Neural cell (in vitro differentiated cells): ENCODE measurements around the gene ZBTB7C. TPM values are rescaled to one million over a fixed set of nuclear protein-coding genes. Genes with fewer than 3 reads are reported as not detected.
A peak's percentile ranks its signal among the peaks of the same experiment; 100 is the strongest.

Experiments
- H2AFZ ChIP-seq: fragments of 200-600, 300-800 bp; sonication (generic), shearing (Covaris generic); 2 replicates; pipeline ENCODE4 v1.6.0; 2014; ENCODE audit warnings: low read depth, mild to moderate bottlenecking, antibody characterized with exemption, low read length, moderate library complexity
- H3F3A ChIP-seq: fragments of 200-600 bp; shearing (Covaris generic); 2 replicates; pipeline ENCODE4 v1.6.1; 2016; ENCODE audit warnings: mild to moderate bottlenecking, moderate library complexity, mixed read lengths, antibody characterized with exemption, low read length; ENCODE audit not compliant: insufficient read depth, poor library complexity, severe bottlenecking
- H3K27ac ChIP-seq: fragments of 200-600, 300-800 bp; sonication (generic), shearing (Covaris generic); 2 replicates; pipeline ENCODE4 v1.5.1; 2014; ENCODE audit warnings: mild to moderate bottlenecking, low read length, moderate library complexity
- H3K27me3 ChIP-seq: fragments of 300-800, 200-600 bp; sonication (generic), shearing (Covaris generic); 2 replicates; pipeline ENCODE4 v1.6.0; 2014; ENCODE audit warnings: mild to moderate bottlenecking, low read depth, low read length, moderate library complexity; ENCODE audit not compliant: insufficient read depth
- H3K36me3 ChIP-seq: fragments of 300-800, 200-600 bp; sonication (generic), shearing (Covaris generic); 2 replicates; pipeline ENCODE4 v1.5.1; 2014; ENCODE audit warnings: mild to moderate bottlenecking, antibody characterized with exemption, low read length, moderate library complexity; ENCODE audit not compliant: insufficient read depth
- H3K4me2 ChIP-seq: fragments of 300-800, 200-600 bp; sonication (generic), shearing (Covaris generic); 2 replicates; pipeline ENCODE4 v1.6.0; 2014; ENCODE audit warnings: mild to moderate bottlenecking, low read length
- H3K4me3 ChIP-seq: fragments of 300-800, 200-600 bp; sonication (generic), shearing (Covaris generic); 2 replicates; pipeline ENCODE4 v1.5.1; 2014; ENCODE audit warnings: mild to moderate bottlenecking, low read length, moderate library complexity
- H3K79me2 ChIP-seq: fragments of 200-600 bp; shearing (Covaris generic); replicated peaks from 2 replicates; pipeline ENCODE4 v1.6.0; 2014; ENCODE audit warnings: mild to moderate bottlenecking, low read length, moderate library complexity; ENCODE audit not compliant: insufficient read depth
- H3K9ac ChIP-seq: fragments of 300-800, 200-600 bp; sonication (generic), shearing (Covaris generic); 2 replicates; pipeline ENCODE4 v1.6.1; 2016; ENCODE audit warnings: mild to moderate bottlenecking, low read length, mixed read lengths
- H3K9me2 ChIP-seq: fragments of 200-600 bp; shearing (Covaris generic); 2 replicates; pipeline ENCODE4 v1.6.1; 2016; ENCODE audit warnings: mild to moderate bottlenecking, low read length, mixed read lengths; ENCODE audit not compliant: insufficient read depth
- H3K9me3 ChIP-seq: fragments of 200-600, 300-800 bp; sonication (generic), shearing (Covaris generic); 2 replicates; pipeline ENCODE4 v1.6.1; 2016; ENCODE audit warnings: mild to moderate bottlenecking, mixed run types, low read length, moderate library complexity, mixed read lengths
- H4K20me1 ChIP-seq: fragments of 200-600 bp; shearing (Covaris generic); 2 replicates; pipeline ENCODE4 v1.6.1; 2016; ENCODE audit warnings: mild to moderate bottlenecking, mixed run types; ENCODE audit not compliant: insufficient read depth
- EP300 ChIP-seq: fragments of 450-650 bp; conservative IDR thresholded peaks from 2 replicates; pipeline ENCODE4 v1.6.1; 2014; ENCODE audit warnings: antibody characterized with exemption, mild to moderate bottlenecking, moderate library complexity; ENCODE audit not compliant: poor library complexity, severe bottlenecking
- EZH2 ChIP-seq: fragments of 200-600, 300-800 bp; shearing (Covaris generic), sonication (generic); IDR thresholded peaks from 2 replicates; pipeline ENCODE4 v1.6.1; 2014; ENCODE audit warnings: antibody characterized with exemption, low read length, borderline replicate concordance, mild to moderate bottlenecking; ENCODE audit not compliant: insufficient read depth, poor library complexity, severe bottlenecking
- MXI1 ChIP-seq: fragments of 450-650 bp; conservative IDR thresholded peaks from 2 replicates; pipeline ENCODE4 v1.6.1; 2014; ENCODE audit warnings: antibody characterized with exemption, mild to moderate bottlenecking; ENCODE audit not compliant: poor library complexity, severe bottlenecking
- POLR2AphosphoS5 ChIP-seq: IDR thresholded peaks from 2 replicates; pipeline ENCODE4 v1.6.1; 2012
- RAD21 ChIP-seq: fragments of 450-650 bp; conservative IDR thresholded peaks from 2 replicates; pipeline ENCODE4 v1.6.1; 2014; ENCODE audit warnings: antibody characterized with exemption, mild to moderate bottlenecking, moderate library complexity
- SMC3 ChIP-seq: fragments of 450-650 bp; conservative IDR thresholded peaks from 2 replicates; pipeline ENCODE4 v1.6.1; 2014; ENCODE audit warnings: antibody characterized with exemption, mild to moderate bottlenecking, moderate library complexity; ENCODE audit not compliant: poor library complexity
- TAF1 ChIP-seq: IDR thresholded peaks from 2 replicates; pipeline ENCODE4 v1.6.1; 2012; ENCODE audit warnings: low read depth
- polyA plus RNA-seq: library from polyadenylated mRNA; depleted of rRNA; stranded (reverse); fragments of >200 nt; gene quantifications from 2 replicates; pipeline ENCODE4 v1.2.3, GENCODE V29; 2014
- TF ChIP-seq, protein P1 (sequence below): IDR thresholded peaks from 2 replicates; pipeline ENCODE4 v1.6.1; 2012; ENCODE audit warnings: borderline replicate concordance
- TF ChIP-seq, protein P2 (sequence below): fragments of 450-650 bp; IDR thresholded peaks from 2 replicates; pipeline ENCODE4 v1.5.1; 2014; ENCODE audit warnings: antibody characterized with exemption, mild to moderate bottlenecking, moderate library complexity; ENCODE audit not compliant: poor library complexity, severe bottlenecking

ZBTB7C gene
- polyA plus RNA-seq, 1 donor from 2014 or later: 2.4 TPM

DNA sequence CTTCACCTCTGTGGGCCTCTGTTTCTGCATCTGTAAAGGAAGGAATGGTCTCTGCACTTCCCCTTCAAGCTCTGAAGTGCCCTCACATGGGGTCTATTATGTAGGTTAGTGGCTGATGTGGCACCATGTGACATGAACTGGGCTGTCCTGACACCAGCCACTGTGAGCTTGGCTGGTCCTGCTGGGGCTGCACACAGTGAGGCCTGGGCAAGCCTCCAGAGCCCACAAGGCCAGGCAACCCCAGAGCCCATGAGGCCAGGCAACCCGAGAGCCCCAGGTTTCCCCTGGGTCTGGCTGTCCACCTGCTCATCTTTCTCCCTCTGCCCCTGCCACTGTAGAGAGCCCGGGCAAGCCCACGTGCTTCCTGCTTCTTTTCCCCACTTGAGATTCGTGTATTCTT is 328.6 kb downstream of the ZBTB7C start:
- Histone ChIP-seq H3K36me3 (no peaks in the 10 kb centered on the region), H3K4me3 (peak overlapping the region; percentile 36), H3K4me2 (no peak overlapping the region), H3K79me2 (no peaks in the 10 kb centered on the region), H3K9me2 (no peaks in the 10 kb centered on the region), H3K27me3 (no peaks in the 10 kb centered on the region), H4K20me1 (no peaks in the 10 kb centered on the region), H3K9ac (peak overlapping the region; percentile 27), H3K9me3 (no peaks in the 10 kb centered on the region), H3F3A (no peaks in the 10 kb centered on the region), H3K27ac (peak overlapping the region; percentile 71), H2AFZ (no peak overlapping the region)
- TF ChIP-seq RAD21 (no peak), EP300 (no peak), MXI1 (no peak), EZH2 (no peak), POLR2AphosphoS5 (no peak), TAF1 (no peak)
- TF ChIP-seq, protein P1, sequence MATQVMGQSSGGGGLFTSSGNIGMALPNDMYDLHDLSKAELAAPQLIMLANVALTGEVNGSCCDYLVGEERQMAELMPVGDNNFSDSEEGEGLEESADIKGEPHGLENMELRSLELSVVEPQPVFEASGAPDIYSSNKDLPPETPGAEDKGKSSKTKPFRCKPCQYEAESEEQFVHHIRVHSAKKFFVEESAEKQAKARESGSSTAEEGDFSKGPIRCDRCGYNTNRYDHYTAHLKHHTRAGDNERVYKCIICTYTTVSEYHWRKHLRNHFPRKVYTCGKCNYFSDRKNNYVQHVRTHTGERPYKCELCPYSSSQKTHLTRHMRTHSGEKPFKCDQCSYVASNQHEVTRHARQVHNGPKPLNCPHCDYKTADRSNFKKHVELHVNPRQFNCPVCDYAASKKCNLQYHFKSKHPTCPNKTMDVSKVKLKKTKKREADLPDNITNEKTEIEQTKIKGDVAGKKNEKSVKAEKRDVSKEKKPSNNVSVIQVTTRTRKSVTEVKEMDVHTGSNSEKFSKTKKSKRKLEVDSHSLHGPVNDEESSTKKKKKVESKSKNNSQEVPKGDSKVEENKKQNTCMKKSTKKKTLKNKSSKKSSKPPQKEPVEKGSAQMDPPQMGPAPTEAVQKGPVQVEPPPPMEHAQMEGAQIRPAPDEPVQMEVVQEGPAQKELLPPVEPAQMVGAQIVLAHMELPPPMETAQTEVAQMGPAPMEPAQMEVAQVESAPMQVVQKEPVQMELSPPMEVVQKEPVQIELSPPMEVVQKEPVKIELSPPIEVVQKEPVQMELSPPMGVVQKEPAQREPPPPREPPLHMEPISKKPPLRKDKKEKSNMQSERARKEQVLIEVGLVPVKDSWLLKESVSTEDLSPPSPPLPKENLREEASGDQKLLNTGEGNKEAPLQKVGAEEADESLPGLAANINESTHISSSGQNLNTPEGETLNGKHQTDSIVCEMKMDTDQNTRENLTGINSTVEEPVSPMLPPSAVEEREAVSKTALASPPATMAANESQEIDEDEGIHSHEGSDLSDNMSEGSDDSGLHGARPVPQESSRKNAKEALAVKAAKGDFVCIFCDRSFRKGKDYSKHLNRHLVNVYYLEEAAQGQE: no peak

DNA sequence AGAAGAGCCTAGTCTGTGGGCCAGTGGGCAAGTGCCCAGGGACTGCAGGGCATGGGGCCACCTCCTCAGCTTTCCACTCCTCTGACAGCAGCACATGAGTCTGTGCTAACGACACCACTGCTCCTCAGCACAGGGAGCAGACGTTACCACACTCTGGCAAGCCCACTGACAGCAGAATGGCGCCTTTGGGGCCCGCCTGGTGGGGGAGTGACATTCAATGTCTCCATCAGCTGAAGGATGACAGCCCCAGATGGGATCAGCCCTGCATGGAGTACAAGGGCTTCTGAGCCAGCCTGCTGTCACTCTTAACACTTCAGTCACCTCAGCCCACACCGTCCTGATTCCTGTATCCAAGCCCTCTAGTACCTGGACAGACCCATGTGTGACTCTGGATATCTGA is 329.3 kb downstream of the ZBTB7C start:
- no peaks in the 10 kb centered on the region for H4K20me1 ChIP-seq
- H3K9ac ChIP-seq: peak overlapping the region; percentile 47
- no peaks in the 10 kb centered on the region for H3F3A ChIP-seq
- H3K9me3 ChIP-seq: no peaks in the 10 kb centered on the region
- H3K27me3 ChIP-seq: no peaks in the 10 kb centered on the region
- H3K27ac ChIP-seq: peak overlapping the region; percentile 71
- no peak overlapping the region for H2AFZ ChIP-seq
- H3K79me2 ChIP-seq: no peaks in the 10 kb centered on the region
- TF ChIP-seq SMC3 (peak; percentile 29), MXI1 (no peak), POLR2AphosphoS5 (peak; percentile 73), TAF1 (no peak), RAD21 (peak; percentile 46), EP300 (peak; percentile 97), EZH2 (no peak)
- TF ChIP-seq, protein P2, sequence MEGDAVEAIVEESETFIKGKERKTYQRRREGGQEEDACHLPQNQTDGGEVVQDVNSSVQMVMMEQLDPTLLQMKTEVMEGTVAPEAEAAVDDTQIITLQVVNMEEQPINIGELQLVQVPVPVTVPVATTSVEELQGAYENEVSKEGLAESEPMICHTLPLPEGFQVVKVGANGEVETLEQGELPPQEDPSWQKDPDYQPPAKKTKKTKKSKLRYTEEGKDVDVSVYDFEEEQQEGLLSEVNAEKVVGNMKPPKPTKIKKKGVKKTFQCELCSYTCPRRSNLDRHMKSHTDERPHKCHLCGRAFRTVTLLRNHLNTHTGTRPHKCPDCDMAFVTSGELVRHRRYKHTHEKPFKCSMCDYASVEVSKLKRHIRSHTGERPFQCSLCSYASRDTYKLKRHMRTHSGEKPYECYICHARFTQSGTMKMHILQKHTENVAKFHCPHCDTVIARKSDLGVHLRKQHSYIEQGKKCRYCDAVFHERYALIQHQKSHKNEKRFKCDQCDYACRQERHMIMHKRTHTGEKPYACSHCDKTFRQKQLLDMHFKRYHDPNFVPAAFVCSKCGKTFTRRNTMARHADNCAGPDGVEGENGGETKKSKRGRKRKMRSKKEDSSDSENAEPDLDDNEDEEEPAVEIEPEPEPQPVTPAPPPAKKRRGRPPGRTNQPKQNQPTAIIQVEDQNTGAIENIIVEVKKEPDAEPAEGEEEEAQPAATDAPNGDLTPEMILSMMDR: peak; percentile 13
- H3K9me2 ChIP-seq: no peaks in the 10 kb centered on the region
- H3K36me3 ChIP-seq: no peaks in the 10 kb centered on the region
- peak overlapping the region; percentile 36 for H3K4me3 ChIP-seq
- H3K4me2 ChIP-seq: peak overlapping the region; percentile 11
